DND-41 (cell line): ENCODE measurements around the gene MMP25.
A peak's percentile ranks its signal among the peaks of the same experiment; 100 is the strongest.
"Not testable (repeated sequence)": the region's sequence is repeated elsewhere in the genome, so short reads cannot be mapped to it uniquely, and the experiment has no call there.

ENCODE experiments used
- ATAC-seq: fragments of 200-7000 bp; cut with Tn5 transposase; 3 replicates; pipeline ENCODE4 v1.9.1; 2021; ENCODE audit warnings: low read depth; ENCODE audit not compliant: insufficient read depth
- DNase-seq: peaks from one replicate; pipeline ENCODE4 v3.0.0-alpha.2; 2020
- H2AFZ ChIP-seq: 2 replicates; pipeline ENCODE4 v1.6.0; 2012; ENCODE audit warnings: low read depth, low read length
- H3K27ac ChIP-seq: 2 replicates; pipeline ENCODE4 v1.5.1; 2012; ENCODE audit warnings: low read length, inconsistent platforms
- H3K27me3 ChIP-seq: fragments of 200-600 bp; sonication (generic); 2 replicates; pipeline ENCODE4 v1.6.0; 2012; ENCODE audit warnings: low read length, mild to moderate bottlenecking, inconsistent platforms; ENCODE audit not compliant: insufficient read depth, poor library complexity
- H3K36me3 ChIP-seq: 2 replicates; pipeline ENCODE4 v1.5.1; 2012; ENCODE audit warnings: low read length, inconsistent platforms; ENCODE audit not compliant: insufficient read depth
- H3K4me1 ChIP-seq: 2 replicates; pipeline ENCODE4 v1.5.1; 2012; ENCODE audit warnings: mild to moderate bottlenecking, low read length; ENCODE audit not compliant: insufficient read depth
- H3K4me2 ChIP-seq: 2 replicates; pipeline ENCODE4 v1.6.0; 2012; ENCODE audit warnings: mild to moderate bottlenecking, moderate library complexity, low read length, inconsistent platforms; ENCODE audit not compliant: insufficient read depth
- H3K4me3 ChIP-seq, 2 experiments: fragments of 200-600 bp in 1 of 2; shearing (Covaris generic) in 1 of 2; 2 replicates each; pipeline ENCODE4 v1.5.1; 2012 to 2016; ENCODE audit warnings: inconsistent platforms in 2 of 2, low read length in 2 of 2, mild to moderate bottlenecking in 2 of 2, low read depth in 1 of 2, moderate library complexity in 1 of 2
- H3K79me2 ChIP-seq: 2 replicates; pipeline ENCODE4 v1.6.0; 2012; ENCODE audit warnings: low read length, inconsistent platforms; ENCODE audit not compliant: insufficient read depth
- H3K9ac ChIP-seq: 2 replicates; pipeline ENCODE4 v1.6.0; 2012; ENCODE audit warnings: low read depth, mild to moderate bottlenecking, inconsistent platforms, low read length, moderate library complexity
- H3K9me3 ChIP-seq: 2 replicates; pipeline ENCODE4 v1.5.1; 2012; ENCODE audit warnings: low read length, moderate library complexity, mild to moderate bottlenecking, inconsistent platforms; ENCODE audit not compliant: insufficient read depth, severe bottlenecking
- H4K20me1 ChIP-seq: 2 replicates; pipeline ENCODE4 v1.6.0; 2012; ENCODE audit warnings: low read length; ENCODE audit not compliant: insufficient read depth
- EZH2 ChIP-seq: IDR thresholded peaks from 3 replicates; pipeline ENCODE4 v1.6.1; 2012; ENCODE audit warnings: borderline replicate concordance, low read depth, mild to moderate bottlenecking, moderate library complexity, low read length, inconsistent platforms; ENCODE audit not compliant: severe bottlenecking
- TF ChIP-seq, protein P1 (sequence below): IDR thresholded peaks from 2 replicates; pipeline ENCODE4 v1.5.1; 2012; ENCODE audit warnings: borderline replicate concordance, low read length, moderate library complexity, mild to moderate bottlenecking; ENCODE audit not compliant: poor library complexity, severe bottlenecking; ENCODE audit errors: extremely low read depth

The MMP25 gene

DNA sequence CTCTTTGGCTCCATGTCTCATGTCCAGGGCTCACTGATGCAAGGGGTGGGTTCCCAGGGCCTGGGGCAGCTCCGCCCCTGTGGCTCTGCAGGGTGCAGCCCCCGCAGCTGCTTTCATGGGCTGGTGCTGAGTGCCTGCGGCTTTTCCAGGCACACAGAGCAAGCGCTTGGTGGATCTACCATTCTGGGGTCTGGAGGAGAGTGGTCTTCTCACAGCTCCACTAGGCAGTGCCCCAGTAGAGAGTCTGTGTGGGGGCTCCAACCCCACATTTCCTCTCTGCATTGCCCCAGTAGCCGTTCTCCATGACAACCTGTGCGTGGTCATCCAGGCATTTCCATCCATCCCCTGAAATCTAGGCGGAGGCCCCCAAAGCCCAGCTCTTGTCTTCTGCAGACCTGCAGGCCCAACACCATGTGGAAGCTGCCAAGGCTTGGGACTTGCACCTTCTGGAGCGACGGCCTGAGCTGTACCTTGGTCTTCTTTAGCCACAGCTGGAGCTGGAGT lies 24.3 kb downstream of the MMP25 start:
- peaks cover 37% of the 10 kb centered on the region for H3K79me2 ChIP-seq
- H3K9ac ChIP-seq, result no peak overlapping the region
- H3K4me1 ChIP-seq, result peaks cover 94% of the 10 kb centered on the region
- H2AFZ ChIP-seq, result no peak overlapping the region
- no peak overlapping the region for H3K4me3 ChIP-seq
- peaks cover 40% of the 10 kb centered on the region for H3K36me3 ChIP-seq
- peak overlapping the region; percentile 80 for H3K27ac ChIP-seq
- peaks cover 5% of the 10 kb centered on the region; the same call in 1 of the 2 replicates for H4K20me1 ChIP-seq
- no peak for DNase-seq
- H3K27me3 ChIP-seq, result no peaks in the 10 kb centered on the region
- no peak for TF ChIP-seq EZH2
- TF ChIP-seq, protein P1, sequence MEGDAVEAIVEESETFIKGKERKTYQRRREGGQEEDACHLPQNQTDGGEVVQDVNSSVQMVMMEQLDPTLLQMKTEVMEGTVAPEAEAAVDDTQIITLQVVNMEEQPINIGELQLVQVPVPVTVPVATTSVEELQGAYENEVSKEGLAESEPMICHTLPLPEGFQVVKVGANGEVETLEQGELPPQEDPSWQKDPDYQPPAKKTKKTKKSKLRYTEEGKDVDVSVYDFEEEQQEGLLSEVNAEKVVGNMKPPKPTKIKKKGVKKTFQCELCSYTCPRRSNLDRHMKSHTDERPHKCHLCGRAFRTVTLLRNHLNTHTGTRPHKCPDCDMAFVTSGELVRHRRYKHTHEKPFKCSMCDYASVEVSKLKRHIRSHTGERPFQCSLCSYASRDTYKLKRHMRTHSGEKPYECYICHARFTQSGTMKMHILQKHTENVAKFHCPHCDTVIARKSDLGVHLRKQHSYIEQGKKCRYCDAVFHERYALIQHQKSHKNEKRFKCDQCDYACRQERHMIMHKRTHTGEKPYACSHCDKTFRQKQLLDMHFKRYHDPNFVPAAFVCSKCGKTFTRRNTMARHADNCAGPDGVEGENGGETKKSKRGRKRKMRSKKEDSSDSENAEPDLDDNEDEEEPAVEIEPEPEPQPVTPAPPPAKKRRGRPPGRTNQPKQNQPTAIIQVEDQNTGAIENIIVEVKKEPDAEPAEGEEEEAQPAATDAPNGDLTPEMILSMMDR, result no peak
- H3K9me3 ChIP-seq, result no peaks in the 10 kb centered on the region
- H3K4me2 ChIP-seq, result no peak overlapping the region
- no peak for ATAC-seq

DNA sequence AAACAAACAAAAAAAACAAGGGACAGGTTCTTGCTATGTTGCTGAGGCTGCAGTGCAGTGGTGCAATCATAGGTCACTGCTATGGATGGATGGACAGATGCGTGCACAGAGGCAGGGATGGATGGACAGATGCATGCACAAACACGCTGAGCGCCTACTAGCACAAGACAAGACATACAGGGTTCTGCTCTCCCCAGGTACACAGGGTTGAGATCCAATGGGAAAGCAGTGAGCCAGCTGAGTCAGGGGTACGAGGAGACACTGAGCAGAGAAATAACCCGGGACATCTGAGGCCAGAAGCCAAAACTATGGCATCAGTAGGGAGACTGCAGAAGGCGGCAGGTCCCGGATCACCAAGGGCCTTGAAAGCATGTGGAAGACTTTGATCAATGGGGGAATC lies 25.3 kb downstream of the MMP25 start:
- peaks cover 27% of the 10 kb centered on the region for H3K79me2 ChIP-seq
- H3K27ac ChIP-seq, result peak overlapping the region; percentile 80
- TF ChIP-seq EZH2, result no peak
- TF ChIP-seq, protein P1, result no peak
- no peak overlapping the region; the same call in 1 of the 2 replicates for H3K4me2 ChIP-seq
- H3K4me1 ChIP-seq, result peaks cover 94% of the 10 kb centered on the region
- H2AFZ ChIP-seq, result no peak overlapping the region
- no peaks in the 10 kb centered on the region for H3K9me3 ChIP-seq
- H3K4me3 ChIP-seq, result no peak overlapping the region
- DNase-seq (no peak), ATAC-seq (no peak)
- H3K9ac ChIP-seq, result peak overlapping the region; percentile 17
- no peaks in the 10 kb centered on the region for H3K27me3 ChIP-seq
- H4K20me1 ChIP-seq, result no peaks in the 10 kb centered on the region; the same call in 1 of the 2 replicates
- H3K36me3 ChIP-seq, result peaks cover 30% of the 10 kb centered on the region

DNA sequence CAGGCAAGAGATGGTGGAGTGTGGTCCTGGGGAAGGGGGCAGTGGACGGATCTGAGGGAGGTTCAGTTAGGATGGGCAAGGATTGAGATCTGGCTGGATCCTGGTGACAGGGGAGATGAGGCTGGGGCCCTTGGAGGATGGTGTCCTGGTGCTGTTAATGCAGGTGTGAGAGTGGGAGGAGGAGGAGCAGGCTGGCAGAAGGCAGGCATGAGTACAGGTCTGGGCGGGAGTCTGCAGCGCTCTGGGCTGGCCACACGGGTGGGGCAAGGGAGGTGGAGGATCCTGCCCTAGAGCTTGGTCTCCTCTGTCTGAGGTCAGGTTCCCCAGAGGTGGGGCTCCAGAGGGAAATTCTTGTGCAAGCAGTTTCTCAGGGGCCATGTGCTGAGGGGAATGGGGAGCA lies 25.8 kb downstream of the MMP25 start:
- Histone ChIP-seq H3K79me2 (peaks cover 22% of the 10 kb centered on the region), H3K9ac (peak overlapping the region; percentile 17), H3K36me3 (peaks cover 25% of the 10 kb centered on the region), H3K27ac (peak overlapping the region; percentile 80), H3K4me1 (peaks cover 94% of the 10 kb centered on the region)
- not testable (repeated sequence) for H3K4me3 ChIP-seq, H3K27me3 ChIP-seq, H2AFZ ChIP-seq, H4K20me1 ChIP-seq, H3K9me3 ChIP-seq, H3K4me2 ChIP-seq
- DNase-seq (peak; percentile 67), ATAC-seq (peak; percentile 28)

DNA sequence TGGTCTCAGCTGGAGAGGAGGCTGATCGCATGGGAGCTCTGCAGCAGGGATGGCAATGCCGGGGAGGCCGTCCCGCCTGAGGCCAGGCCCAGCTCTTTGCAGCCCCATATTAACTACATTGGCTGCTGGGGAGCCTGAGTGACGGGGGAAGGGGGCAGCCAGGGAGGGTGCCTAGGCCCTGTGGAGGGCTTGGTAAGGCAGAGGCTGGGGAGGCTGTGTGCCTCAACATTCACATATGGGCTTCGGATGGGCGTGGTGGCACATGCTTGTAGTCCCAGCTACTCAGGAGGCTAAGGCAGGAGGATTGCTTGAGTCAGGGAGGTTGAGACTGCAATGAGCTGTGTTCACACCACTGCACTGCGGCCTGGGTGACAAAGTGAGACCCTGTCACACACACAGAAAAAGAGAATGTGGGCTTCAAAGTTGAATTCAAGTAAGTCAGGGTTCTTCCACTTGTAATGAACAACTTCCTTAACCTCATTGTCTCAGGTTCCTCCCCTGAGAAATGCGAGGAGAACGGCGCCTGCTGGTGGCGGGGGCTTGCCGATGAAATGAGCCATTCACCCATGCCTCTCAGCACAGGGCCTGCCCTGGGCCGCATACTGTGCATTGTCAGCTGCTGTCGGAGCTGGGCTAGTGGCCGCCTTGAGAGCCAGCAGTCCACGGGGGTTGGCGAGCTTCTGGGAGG lies 26.4 kb downstream of the MMP25 start:
- not testable (repeated sequence) for H2AFZ ChIP-seq, H4K20me1 ChIP-seq, H3K9me3 ChIP-seq, DNase-seq, H3K4me2 ChIP-seq, H3K4me3 ChIP-seq, H3K27me3 ChIP-seq
- peak; percentile 15; the same call in 2 of the 3 replicates for ATAC-seq
- TF ChIP-seq, protein P1, result peak; percentile 2
- H3K79me2 ChIP-seq, result peaks cover 17% of the 10 kb centered on the region
- peaks cover 19% of the 10 kb centered on the region for H3K36me3 ChIP-seq
- peak overlapping the region; percentile 14; the same call in 1 of the 2 replicates for H3K9ac ChIP-seq
- peaks cover 94% of the 10 kb centered on the region for H3K4me1 ChIP-seq
- peak overlapping the region; percentile 94 for H3K27ac ChIP-seq
